ENCODE results near the gene PARP9.
A peak's percentile ranks its signal among the peaks of the same experiment; 100 is the strongest.

PARP9 gene

GRCh38 chr3:122564155-122564912 is at the start of gene PARP9, which contains the start of gene DTX3L:
TSS of gene PARP9 (minus strand) at chr3:122564300. CDS start at chr3:122559620, 4,680 bp downstream.
TSS of gene DTX3L (plus strand) at chr3:122564338. CDS start at chr3:122564427, 89 bp downstream.
- H3K4me2 ChIP-seq: peak within 1 kb of the TSS; percentile 89
- H3K27me3 ChIP-seq (ENCODE audit: insufficient read depth, low read depth): no peaks in the 10 kb centered on the region
- H4K20me1 ChIP-seq (ENCODE audit: insufficient read depth): no peaks in the 10 kb centered on the region
- H3K4me3 ChIP-seq (IDR thresholded peaks at IDR 0.05; ENCODE audit: insufficient read depth, low read depth, low read length): peak within 1 kb of the TSS; percentile 98
- H3K36me3 ChIP-seq (ENCODE audit: insufficient read depth): no peaks in the 10 kb centered on the region
- no peak for TF ChIP-seq CTCF (conservative IDR thresholded peaks at IDR 0.05; ENCODE audit: low read depth, low read length)
- H3K4me1 ChIP-seq (ENCODE audit: low read depth, poor library complexity, severe bottlenecking): peaks cover 11% of the 10 kb centered on the region
- peak within 1 kb of the TSS; percentile 96 for H2AFZ ChIP-seq (ENCODE audit: low read depth)
- H3K79me2 ChIP-seq (ENCODE audit: insufficient read depth, low read depth): no peaks in the 10 kb centered on the region; the same call in 1 of the 2 replicates
- peak within 1 kb of the TSS; percentile 29; the same call in 1 of the 2 replicates for H3K27ac ChIP-seq
- peak within 1 kb of the TSS; percentile 91 for H3K9ac ChIP-seq

- TF ChIP-seq CTCF (conservative IDR thresholded peaks at IDR 0.05; ENCODE audit: low read depth, low read length): no peak
Observed at GRCh38 chr3:122612696-122613095, 48.6 kb upstream of the PARP9 start.

GRCh38 chr3:122609798-122610559 is 45.9 kb upstream of the PARP9 start:
- Histone ChIP-seq H4K20me1 (ENCODE audit: insufficient read depth) (no peaks in the 10 kb centered on the region), H3K9ac (no peak overlapping the region), H2AFZ (ENCODE audit: low read depth) (no peak overlapping the region; the same call in 1 of the 2 replicates), H3K4me3 (IDR thresholded peaks at IDR 0.05; ENCODE audit: insufficient read depth, low read depth, low read length) (no peak overlapping the region), H3K79me2 (ENCODE audit: insufficient read depth, low read depth) (no peaks in the 10 kb centered on the region), H3K4me1 (ENCODE audit: low read depth, poor library complexity, severe bottlenecking) (peaks cover 11% of the 10 kb centered on the region), H3K27me3 (ENCODE audit: insufficient read depth, low read depth) (no peaks in the 10 kb centered on the region), H3K36me3 (ENCODE audit: insufficient read depth) (no peaks in the 10 kb centered on the region), H3K27ac (no peak overlapping the region), H3K4me2 (0 out of 2 replicates have a peak overlapping the region, but pooled peaks have one; percentile 17)
- TF ChIP-seq CTCF (conservative IDR thresholded peaks at IDR 0.05; ENCODE audit: low read depth, low read length): no peak

More at GRCh38 chr3:122612696-122613095, 48.6 kb upstream of the PARP9 start:
- peaks cover 11% of the 10 kb centered on the region for H3K4me1 ChIP-seq (ENCODE audit: low read depth, poor library complexity, severe bottlenecking)
- H3K4me2 ChIP-seq: no peak overlapping the region
- no peak overlapping the region for H3K9ac ChIP-seq
- no peaks in the 10 kb centered on the region for H4K20me1 ChIP-seq (ENCODE audit: insufficient read depth)
- no peak overlapping the region for H3K4me3 ChIP-seq (IDR thresholded peaks at IDR 0.05; ENCODE audit: insufficient read depth, low read depth, low read length)
- no peaks in the 10 kb centered on the region for H3K79me2 ChIP-seq (ENCODE audit: insufficient read depth, low read depth)
- no peak overlapping the region for H3K27ac ChIP-seq
- H2AFZ ChIP-seq (ENCODE audit: low read depth): no peak overlapping the region
- no peaks in the 10 kb centered on the region for H3K27me3 ChIP-seq (ENCODE audit: insufficient read depth, low read depth)
- no peaks in the 10 kb centered on the region for H3K36me3 ChIP-seq (ENCODE audit: insufficient read depth)

GRCh38 chr3:122608916-122609315 is 44.8 kb upstream of the PARP9 start:
- Histone ChIP-seq H3K4me2 (no peak overlapping the region), H3K79me2 (ENCODE audit: insufficient read depth, low read depth) (no peaks in the 10 kb centered on the region)

More at GRCh38 chr3:122608916-122609315, 44.8 kb upstream of the PARP9 start:
- no peaks in the 10 kb centered on the region for H4K20me1 ChIP-seq (ENCODE audit: insufficient read depth)
- H3K4me1 ChIP-seq (ENCODE audit: low read depth, poor library complexity, severe bottlenecking): peaks cover 11% of the 10 kb centered on the region
- H3K9ac ChIP-seq: no peak overlapping the region
- H3K27ac ChIP-seq: no peak overlapping the region
- no peak overlapping the region for H2AFZ ChIP-seq (ENCODE audit: low read depth)
- no peak overlapping the region for H3K4me3 ChIP-seq (IDR thresholded peaks at IDR 0.05; ENCODE audit: insufficient read depth, low read depth, low read length)
- no peaks in the 10 kb centered on the region for H3K36me3 ChIP-seq (ENCODE audit: insufficient read depth)
- TF ChIP-seq CTCF (conservative IDR thresholded peaks at IDR 0.05; ENCODE audit: low read depth, low read length): no peak
- H3K27me3 ChIP-seq (ENCODE audit: insufficient read depth, low read depth): no peaks in the 10 kb centered on the region
